ENCODE measurements around the gene RNF32.

GRCh38 chr7:156614434-156615264 is 25.9 kb upstream of the RNF32 start:
- TF ChIP-seq CTCF (optimal IDR thresholded peaks at IDR 0.05 in 1 of 3, IDR thresholded peaks at IDR 0.05 in 1 of 3, conservative IDR thresholded peaks at IDR 0.05 in 1 of 3; ENCODE audit: extremely low read depth in 1 of 3, insufficient read depth in 2 of 3, low read length in 3 of 3) = no peak
- no peak for TF ChIP-seq EZH2 (IDR thresholded peaks at IDR 0.05; ENCODE audit: low read length)
